ENCODE measurements around the gene RGL3.
"Not testable (repeated sequence)": the region's sequence is repeated elsewhere in the genome, so short reads cannot be mapped to it uniquely, and the experiment has no call there.

RGL3 gene

DNA sequence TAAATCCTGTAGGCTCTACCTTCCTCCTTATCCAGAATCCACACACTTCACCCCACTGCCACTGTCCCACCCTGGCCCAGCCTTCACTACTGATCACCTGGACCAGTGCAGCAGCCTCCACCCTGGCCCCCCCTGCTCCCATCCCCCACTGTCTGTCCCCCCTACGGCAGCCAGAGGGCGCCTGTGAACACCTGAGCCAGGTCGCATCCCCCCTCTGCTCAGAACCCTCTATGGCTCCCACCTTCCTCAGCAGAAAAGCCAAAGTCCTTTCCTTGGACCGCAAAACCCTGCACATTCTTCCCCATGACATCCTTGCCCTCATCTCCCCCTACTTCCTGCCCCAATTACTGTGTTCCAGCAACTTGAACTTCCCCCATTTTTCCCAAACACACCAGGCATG, 41.1 kb upstream of the RGL3 start:
- TF ChIP-seq, protein P1, sequence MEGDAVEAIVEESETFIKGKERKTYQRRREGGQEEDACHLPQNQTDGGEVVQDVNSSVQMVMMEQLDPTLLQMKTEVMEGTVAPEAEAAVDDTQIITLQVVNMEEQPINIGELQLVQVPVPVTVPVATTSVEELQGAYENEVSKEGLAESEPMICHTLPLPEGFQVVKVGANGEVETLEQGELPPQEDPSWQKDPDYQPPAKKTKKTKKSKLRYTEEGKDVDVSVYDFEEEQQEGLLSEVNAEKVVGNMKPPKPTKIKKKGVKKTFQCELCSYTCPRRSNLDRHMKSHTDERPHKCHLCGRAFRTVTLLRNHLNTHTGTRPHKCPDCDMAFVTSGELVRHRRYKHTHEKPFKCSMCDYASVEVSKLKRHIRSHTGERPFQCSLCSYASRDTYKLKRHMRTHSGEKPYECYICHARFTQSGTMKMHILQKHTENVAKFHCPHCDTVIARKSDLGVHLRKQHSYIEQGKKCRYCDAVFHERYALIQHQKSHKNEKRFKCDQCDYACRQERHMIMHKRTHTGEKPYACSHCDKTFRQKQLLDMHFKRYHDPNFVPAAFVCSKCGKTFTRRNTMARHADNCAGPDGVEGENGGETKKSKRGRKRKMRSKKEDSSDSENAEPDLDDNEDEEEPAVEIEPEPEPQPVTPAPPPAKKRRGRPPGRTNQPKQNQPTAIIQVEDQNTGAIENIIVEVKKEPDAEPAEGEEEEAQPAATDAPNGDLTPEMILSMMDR (IDR thresholded peaks at IDR 0.05; ENCODE audit: low read depth, low read length), result no peak
- in situ Hi-C loops (cut with HindIII; ENCODE audit: low sequenced_read_pairs), result no loop called here
- no peak overlapping the region for H3K4me3 ChIP-seq (ENCODE audit: low read depth, low read length)
- no peak for DNase-seq (ENCODE audit: low read depth, low spot score)

DNA sequence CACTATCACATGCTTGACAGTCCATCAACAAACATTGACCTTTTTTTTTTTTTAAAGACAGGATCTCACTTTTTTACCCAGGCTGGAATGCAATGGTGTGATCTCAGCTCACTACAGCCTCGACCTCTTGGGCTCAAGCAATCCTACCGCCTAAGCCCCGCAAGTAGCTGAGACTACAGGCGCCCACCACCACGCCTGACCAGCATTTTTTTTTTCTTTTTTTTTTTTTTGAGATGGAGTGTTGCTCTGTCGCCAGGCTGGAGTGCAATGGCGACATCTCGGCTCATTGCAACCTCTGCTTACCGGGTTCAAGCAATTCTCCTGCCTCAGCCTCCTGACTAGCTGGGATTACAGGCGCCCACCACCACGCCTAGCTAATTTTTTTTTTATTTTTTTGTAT, 39.8 kb upstream of the RGL3 start:
- DNase-seq (ENCODE audit: low read depth, low spot score); in situ Hi-C loops (cut with HindIII; ENCODE audit: low sequenced_read_pairs); H3K4me3 ChIP-seq (ENCODE audit: low read depth, low read length): not testable (repeated sequence)

DNA sequence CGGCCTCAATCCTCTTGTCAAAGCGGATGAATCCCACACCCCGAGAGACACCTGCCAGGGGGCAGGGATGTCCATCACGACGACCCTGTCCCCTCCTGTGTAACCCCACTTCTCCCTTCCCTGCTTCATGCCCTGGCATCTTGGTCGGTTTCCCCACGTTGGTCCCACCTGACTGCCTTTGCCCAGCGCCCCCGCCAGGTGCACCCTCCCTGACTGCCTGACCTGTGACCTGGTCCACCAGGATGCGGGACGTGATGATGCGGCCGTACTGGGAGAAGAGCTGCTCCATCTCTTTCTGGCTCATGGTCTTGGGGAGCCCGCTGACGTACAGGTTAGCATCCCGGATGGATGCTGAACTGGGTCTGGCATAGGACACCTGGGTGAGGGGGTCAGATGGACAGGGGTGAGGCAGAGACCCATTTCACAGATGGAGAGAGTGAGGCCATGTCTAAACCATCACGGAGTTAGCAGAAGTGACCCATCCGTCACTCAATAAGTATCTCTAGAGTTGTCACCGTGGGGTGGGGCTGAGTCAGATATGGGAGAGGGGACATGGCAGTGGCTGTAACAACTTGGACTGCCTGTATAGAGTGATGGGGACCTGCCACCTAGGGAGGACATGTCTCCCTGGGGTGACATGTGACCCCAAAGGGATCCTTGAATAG, 39.3 kb upstream of the RGL3 start:
- no peak overlapping the region for H3K4me3 ChIP-seq (ENCODE audit: low read depth, low read length)
- DNase-seq (ENCODE audit: low read depth, low spot score), result no peak
- in situ Hi-C loops (cut with HindIII; ENCODE audit: low sequenced_read_pairs), result no loop called here
- TF ChIP-seq, protein P1 (IDR thresholded peaks at IDR 0.05; ENCODE audit: low read depth, low read length), result no peak

DNA sequence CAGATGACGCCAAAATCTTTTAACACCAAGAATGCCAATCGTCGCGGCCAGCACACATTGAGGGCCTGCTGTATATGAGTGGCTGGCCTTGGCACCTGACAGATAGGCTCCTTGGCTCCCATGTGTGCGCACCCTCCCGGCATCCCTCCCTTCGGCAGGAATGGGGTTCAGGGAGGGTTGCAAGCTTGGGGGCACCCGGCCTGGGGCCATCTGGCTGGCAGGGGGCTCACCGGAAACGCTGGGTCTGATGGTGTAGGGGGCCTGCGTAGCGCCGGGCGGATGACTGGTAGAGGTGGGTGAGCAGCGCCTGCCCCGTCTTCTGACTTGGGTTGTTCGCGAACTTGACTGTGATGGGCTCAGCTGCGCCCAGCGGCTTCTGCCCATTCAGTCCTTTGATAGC, 38.7 kb upstream of the RGL3 start:
- in situ Hi-C loops (cut with HindIII; ENCODE audit: low sequenced_read_pairs), result no loop called here
- no peak for DNase-seq (ENCODE audit: low read depth, low spot score)
- TF ChIP-seq, protein P1 (IDR thresholded peaks at IDR 0.05; ENCODE audit: low read depth, low read length), result no peak

DNA sequence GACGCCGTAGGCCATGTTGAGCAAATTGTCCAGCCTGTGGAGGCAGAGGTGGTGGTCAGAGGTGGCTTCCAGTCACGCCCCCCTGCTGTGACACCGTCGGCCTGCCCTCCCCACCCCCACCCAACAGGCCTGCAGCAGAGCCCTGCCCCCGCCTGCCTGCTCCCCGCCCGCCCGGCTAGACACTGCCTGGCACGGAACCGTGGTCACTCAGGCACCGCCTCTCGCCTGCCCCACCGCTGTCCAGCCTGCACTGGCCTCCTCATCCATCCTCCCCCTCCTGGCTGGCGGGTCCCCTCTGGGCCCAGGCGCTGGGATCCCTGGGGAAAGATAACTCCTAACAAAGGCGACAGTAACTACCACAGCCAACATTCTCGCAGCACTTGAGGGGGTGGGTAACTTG, 38.0 kb upstream of the RGL3 start:
- in situ Hi-C loops (cut with HindIII; ENCODE audit: low sequenced_read_pairs), result no loop called here
- DNase-seq (ENCODE audit: low read depth, low spot score), result no peak
- TF ChIP-seq, protein P1 (IDR thresholded peaks at IDR 0.05; ENCODE audit: low read depth, low read length), result no peak
- no peak overlapping the region for H3K4me3 ChIP-seq (ENCODE audit: low read depth, low read length)

More for the DNA sequence above, 38.7 kb upstream of the RGL3 start:
- no peak overlapping the region for H3K4me3 ChIP-seq (ENCODE audit: low read depth, low read length)

DNA sequence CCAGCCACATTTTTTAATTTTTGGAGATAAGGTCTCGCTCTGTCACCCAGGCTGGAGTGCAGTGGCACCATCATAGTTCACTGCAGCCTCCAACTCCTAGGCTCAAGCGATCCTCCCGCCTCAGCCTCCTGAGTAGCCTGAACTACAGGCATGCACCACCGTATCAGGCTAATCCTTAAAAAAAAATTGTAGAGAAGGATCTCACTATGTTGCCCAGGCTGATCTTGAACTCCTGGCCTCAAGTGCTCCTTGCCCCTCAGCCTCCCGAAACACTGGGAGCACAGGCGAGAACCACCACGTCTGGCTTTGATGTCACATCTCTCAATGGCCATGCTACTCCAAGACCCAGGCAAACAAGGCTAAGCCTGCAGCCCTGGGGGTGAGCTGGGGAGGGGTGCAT, 37.5 kb upstream of the RGL3 start:
- DNase-seq (ENCODE audit: low read depth, low spot score), result no peak
- H3K4me3 ChIP-seq (ENCODE audit: low read depth, low read length), result no peak overlapping the region
- TF ChIP-seq, protein P1 (IDR thresholded peaks at IDR 0.05; ENCODE audit: low read depth, low read length), result no peak
- in situ Hi-C loops (cut with HindIII; ENCODE audit: low sequenced_read_pairs), result no loop called here

DNA sequence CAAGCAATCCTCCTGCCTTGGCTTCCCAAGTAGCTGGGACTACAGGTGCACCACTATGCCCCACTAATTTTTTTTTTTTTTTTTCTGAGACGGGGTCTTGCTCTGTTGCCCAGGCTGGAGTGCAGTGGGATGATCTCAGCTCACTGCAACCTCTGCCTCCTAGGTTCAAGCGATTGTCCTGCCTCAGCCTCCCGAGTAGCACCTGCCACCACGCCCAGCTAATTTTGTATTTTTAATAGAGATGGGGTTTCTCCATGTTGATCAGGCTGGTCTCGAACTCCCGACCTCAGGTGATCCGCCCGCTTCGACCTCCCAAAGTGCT, 36.1 kb upstream of the RGL3 start:
- in situ Hi-C loops (cut with HindIII; ENCODE audit: low sequenced_read_pairs); DNase-seq (ENCODE audit: low read depth, low spot score); H3K4me3 ChIP-seq (ENCODE audit: low read depth, low read length): not testable (repeated sequence)

Measured in astrocyte of the spinal cord (primary cell).